GM12874 (cell line): ENCODE results near the gene CDKAL1.

Source experiments
- TF ChIP-seq, protein P1 (sequence below): IDR thresholded peaks from 2 replicates; pipeline ENCODE4 v1.5.1; 2011; ENCODE audit warnings: low read depth, mild to moderate bottlenecking, control low read depth, low read length, moderate library complexity; ENCODE audit not compliant: insufficient read depth

The CDKAL1 gene

DNA sequence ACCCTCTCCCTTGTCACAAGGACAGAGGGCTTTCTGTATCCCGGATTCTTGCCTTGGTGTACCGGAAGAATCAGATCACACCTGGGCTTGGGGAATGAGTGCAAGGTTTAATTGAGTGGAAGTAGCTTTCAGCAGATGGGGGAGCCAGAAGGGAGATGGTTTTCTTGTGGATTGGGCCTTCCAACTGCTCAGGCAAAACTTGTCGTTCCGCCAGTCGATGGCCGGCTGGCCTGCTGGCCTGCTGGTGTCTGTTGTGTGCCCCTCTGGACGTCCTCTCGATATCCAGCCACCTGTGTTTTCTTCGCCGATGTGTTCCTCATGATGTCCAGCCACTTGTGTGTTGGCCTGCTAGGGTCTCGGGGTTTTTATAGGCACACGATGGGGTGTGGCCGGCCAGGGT lies 168.1 kb downstream of the CDKAL1 start:
- TF ChIP-seq, protein P1, sequence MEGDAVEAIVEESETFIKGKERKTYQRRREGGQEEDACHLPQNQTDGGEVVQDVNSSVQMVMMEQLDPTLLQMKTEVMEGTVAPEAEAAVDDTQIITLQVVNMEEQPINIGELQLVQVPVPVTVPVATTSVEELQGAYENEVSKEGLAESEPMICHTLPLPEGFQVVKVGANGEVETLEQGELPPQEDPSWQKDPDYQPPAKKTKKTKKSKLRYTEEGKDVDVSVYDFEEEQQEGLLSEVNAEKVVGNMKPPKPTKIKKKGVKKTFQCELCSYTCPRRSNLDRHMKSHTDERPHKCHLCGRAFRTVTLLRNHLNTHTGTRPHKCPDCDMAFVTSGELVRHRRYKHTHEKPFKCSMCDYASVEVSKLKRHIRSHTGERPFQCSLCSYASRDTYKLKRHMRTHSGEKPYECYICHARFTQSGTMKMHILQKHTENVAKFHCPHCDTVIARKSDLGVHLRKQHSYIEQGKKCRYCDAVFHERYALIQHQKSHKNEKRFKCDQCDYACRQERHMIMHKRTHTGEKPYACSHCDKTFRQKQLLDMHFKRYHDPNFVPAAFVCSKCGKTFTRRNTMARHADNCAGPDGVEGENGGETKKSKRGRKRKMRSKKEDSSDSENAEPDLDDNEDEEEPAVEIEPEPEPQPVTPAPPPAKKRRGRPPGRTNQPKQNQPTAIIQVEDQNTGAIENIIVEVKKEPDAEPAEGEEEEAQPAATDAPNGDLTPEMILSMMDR, result no peak

DNA sequence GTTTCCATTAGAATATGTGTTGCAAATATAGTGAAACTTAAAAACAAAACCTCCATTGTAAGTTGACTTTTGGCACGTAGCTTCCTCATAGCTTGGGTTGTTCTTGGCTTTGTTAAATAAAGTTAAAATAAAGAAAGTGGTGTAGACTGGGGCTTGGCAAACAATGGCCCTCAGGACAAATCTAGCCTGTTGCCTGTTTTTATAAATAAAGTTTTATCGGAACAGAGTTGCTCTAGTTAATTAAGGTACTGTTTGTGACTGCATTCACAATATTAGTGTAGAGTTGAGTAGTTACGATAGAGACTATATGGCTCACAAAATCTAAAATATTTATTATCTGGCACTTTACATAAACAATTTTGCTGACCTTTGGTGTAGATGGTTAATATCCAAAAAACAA lies 168.8 kb downstream of the CDKAL1 start:
- TF ChIP-seq, protein P1, result no peak

DNA sequence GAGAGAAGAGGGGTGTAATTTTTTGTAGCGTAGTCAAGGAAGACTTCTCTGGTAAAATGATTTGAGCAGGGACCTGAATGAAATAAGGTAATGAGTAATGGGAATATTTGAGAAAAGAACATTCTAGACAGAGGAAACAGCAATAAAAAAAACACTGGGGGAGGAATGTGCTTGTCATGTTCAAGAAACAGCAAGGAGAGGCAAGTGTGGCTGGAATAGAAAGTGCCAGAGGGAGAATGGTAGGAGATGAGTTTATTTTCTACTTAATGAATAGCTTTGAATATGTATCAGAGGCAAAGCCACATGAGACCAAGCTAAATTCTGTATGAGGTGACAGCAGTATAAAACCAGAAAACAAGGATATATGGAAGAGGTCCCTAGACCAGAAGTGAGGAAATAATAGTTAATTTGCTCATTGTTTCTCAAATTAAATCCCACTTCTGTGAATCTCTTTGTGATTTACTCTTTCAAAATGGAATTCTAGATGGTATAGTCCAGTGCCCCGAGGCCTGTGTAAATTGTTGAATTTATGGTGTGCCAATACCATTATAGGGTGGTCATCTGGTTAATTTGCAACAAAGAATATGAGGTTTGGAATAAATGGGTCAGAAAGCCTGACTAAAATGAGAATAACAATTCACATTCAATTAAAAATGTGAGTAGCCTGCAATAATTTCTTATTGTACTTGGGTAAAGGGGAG lies 170.2 kb downstream of the CDKAL1 start:
- TF ChIP-seq, protein P1, result no peak

DNA sequence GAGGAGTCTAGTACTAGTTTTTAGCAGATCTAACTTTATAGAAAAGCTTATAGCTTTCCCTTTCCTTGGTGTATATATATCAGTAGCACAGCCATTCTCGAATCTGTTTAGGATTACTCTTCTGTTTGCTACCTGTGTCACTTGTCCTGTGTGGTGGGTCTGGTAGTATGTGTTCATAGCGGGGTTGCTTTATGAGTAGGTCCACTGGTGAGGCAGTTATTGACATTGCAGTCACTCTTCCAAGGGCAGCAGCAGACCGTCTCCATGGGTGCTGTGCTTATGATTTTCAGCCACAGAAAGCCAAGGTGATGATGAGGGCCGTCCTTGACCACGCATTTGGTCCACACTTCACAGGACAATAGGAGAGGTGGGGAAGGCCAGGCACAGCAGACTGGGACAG lies 171.5 kb downstream of the CDKAL1 start:
- TF ChIP-seq, protein P1, result no peak

DNA sequence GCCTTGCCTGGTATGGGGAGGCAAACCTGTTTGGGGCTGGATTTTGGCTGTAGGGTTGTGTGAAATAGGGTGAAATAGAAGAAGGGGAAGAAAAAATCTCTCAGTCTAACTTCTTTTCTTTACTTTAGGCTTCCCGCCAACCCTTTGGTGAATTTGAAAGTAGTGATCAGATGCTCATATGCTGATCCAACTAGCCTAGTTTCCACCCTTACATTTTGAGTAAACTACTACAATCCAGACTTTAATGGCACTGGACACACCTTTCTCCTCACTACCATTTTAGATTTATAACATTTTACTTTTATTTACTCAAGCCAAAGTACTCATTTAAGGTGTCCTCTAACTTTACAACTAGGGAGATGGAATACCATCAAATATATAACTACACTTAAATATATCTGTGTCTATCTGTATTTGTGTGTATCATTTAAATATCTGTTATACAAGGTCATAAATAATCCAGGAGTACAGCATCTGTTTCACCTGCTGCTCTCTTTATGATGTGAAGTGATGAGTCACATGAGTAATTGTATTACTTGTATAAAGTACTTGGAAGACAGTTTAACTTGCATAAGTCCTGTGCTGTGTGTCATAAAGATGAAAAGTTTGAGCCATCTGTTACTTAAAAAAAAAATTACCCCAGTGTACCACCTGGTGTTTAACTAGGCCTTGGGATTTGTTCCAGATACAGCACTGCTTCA lies 172.1 kb downstream of the CDKAL1 start:
- TF ChIP-seq, protein P1, result no peak

DNA sequence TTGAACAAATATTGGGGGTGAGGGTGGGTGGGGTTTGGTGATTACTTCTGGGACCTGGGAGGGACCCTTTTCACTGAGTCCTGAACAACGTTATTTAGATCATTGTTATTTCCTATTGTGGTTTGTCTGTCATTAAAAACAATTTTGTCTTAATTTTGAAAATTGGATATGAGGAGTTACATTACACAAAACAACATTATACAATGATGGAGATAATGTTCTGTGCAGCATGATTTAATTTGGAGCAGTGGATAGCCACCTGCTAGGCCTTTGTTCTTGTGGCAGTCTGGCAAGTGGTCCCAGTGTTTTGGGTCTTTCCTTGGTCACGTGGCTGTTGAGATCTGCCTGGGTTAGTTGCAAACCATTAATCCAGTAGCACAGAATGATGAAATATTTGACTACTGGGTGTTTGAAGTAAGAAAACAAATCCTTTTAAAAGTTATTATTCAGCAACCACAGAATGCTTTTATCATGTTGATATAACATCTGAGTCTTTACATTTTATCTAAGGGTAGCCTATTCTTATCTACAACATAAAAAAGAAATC lies 172.8 kb downstream of the CDKAL1 start:
- TF ChIP-seq, protein P1, result no peak

DNA sequence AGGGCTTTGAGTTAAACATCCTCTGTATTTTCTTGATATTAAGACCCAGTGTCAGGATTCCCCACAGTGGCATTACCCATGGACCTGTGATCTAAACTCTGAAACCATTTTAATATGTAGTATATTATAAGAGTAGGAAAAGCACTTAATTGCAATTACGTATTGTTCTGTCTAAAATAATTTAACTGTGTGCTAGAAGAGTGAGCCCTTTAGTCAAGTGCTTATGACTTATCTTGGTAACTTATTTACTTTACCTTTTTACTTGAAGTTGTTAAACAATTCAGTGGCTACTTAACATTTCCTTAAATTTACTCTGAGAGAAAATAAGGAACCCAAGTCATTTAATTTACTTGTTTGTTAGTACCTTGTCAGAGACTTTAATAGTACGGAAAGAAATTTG lies 173.6 kb downstream of the CDKAL1 start:
- TF ChIP-seq, protein P1, result no peak
